Measurements from ENCODE around the gene SLC7A14. TPM values are rescaled to one million over a fixed set of nuclear protein-coding genes. Genes with fewer than 3 reads are reported as not detected.

SLC7A14 gene
- total RNA-seq, 2 experiments from 2014 or later, result not detected

- BruUV-seq (replicated peaks), result no TSS peak
- H3K4me2 ChIP-seq (ENCODE audit: low read length), result no peak overlapping the region
- no peak overlapping the region for H2AFZ ChIP-seq (ENCODE audit: low read length)
- no peaks in the 10 kb centered on the region for H3K4me1 ChIP-seq (ENCODE audit: insufficient read depth, low read length, poor library complexity, severe bottlenecking)
- DNase-seq (ENCODE audit: low spot score), result no peak
- POLR2A ChIA-PET, result interaction anchor here (0.6 kb wide), 2 partner anchors 81 to 385 kb away, joined by 3 read pairs; no protein-coding TSS in a partner anchor
- H3K27ac ChIP-seq (ENCODE audit: low read depth, low read length, poor library complexity, severe bottlenecking), result no peak overlapping the region
- CTCF ChIA-PET (ENCODE audit: unreplicated experiment), result no interaction called here
- H3K9me2 ChIP-seq (ENCODE audit: insufficient read depth, low read length), result no peaks in the 10 kb centered on the region
- TF ChIP-seq, protein P1, sequence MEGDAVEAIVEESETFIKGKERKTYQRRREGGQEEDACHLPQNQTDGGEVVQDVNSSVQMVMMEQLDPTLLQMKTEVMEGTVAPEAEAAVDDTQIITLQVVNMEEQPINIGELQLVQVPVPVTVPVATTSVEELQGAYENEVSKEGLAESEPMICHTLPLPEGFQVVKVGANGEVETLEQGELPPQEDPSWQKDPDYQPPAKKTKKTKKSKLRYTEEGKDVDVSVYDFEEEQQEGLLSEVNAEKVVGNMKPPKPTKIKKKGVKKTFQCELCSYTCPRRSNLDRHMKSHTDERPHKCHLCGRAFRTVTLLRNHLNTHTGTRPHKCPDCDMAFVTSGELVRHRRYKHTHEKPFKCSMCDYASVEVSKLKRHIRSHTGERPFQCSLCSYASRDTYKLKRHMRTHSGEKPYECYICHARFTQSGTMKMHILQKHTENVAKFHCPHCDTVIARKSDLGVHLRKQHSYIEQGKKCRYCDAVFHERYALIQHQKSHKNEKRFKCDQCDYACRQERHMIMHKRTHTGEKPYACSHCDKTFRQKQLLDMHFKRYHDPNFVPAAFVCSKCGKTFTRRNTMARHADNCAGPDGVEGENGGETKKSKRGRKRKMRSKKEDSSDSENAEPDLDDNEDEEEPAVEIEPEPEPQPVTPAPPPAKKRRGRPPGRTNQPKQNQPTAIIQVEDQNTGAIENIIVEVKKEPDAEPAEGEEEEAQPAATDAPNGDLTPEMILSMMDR (conservative IDR thresholded peaks at IDR 0.05; ENCODE audit: low read length), result no peak
- TF ChIP-seq EZH2phosphoT487 (IDR thresholded peaks at IDR 0.05; ENCODE audit: borderline replicate concordance, low read depth, low read length), result no peak
- H4K20me1 ChIP-seq (ENCODE audit: insufficient read depth, low read length), result no peaks in the 10 kb centered on the region
- intact Hi-C loops (cut with micrococcal nuclease; ENCODE audit: unreplicated experiment), result no loop called here
- no peak overlapping the region for H3K4me3 ChIP-seq (ENCODE audit: low read depth, low read length, poor library complexity, severe bottlenecking)
- H3K9me3 ChIP-seq (ENCODE audit: low read length), result no peaks in the 10 kb centered on the region
- no peaks in the 10 kb centered on the region for H3K36me3 ChIP-seq (ENCODE audit: insufficient read depth, low read length)
- H3K79me2 ChIP-seq (ENCODE audit: insufficient read depth, low read depth, low read length), result no peaks in the 10 kb centered on the region
Observed at GRCh38 chr3:170469151-170470062, 116.5 kb downstream of the SLC7A14 start.

DNA sequence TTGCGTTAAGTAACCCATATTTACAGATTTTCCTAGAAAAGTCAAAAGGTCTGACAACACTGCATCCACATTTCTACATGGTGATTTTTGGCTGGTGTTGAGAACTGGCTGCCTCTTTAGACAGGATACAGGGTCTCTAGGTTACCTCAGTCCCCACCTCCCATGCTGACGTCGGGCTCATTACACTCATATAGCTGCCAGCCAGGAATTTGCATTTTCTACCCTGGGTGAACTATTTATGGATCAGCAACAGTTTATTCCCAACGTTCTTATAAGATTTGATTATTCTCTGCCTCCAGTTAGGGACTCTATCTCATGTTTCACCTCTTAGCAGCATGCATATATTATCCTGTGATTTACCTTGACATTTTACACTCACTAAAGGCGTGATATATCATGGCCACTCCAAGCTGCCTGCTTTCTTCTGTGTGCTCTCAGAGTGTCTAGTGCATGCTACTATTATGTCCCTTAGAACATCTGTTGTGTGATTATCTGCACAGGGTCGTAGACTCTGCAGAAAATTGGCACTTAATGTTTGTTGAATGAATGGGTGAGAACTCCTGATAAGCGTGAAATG is 118.2 kb downstream of the SLC7A14 start:
- no peak overlapping the region for H2AFZ ChIP-seq (ENCODE audit: low read length)
- TF ChIP-seq EZH2phosphoT487 (IDR thresholded peaks at IDR 0.05; ENCODE audit: borderline replicate concordance, low read depth, low read length), result no peak
- TF ChIP-seq, protein P1 (conservative IDR thresholded peaks at IDR 0.05; ENCODE audit: low read length), result no peak
- no TSS peak for BruUV-seq (replicated peaks)
- H3K9me2 ChIP-seq (ENCODE audit: insufficient read depth, low read length), result no peaks in the 10 kb centered on the region
- no peaks in the 10 kb centered on the region for H3K36me3 ChIP-seq (ENCODE audit: insufficient read depth, low read length)
- H3K79me2 ChIP-seq (ENCODE audit: insufficient read depth, low read depth, low read length), result no peaks in the 10 kb centered on the region
- H3K9me3 ChIP-seq (ENCODE audit: low read length), result no peaks in the 10 kb centered on the region
- intact Hi-C loops (cut with micrococcal nuclease; ENCODE audit: unreplicated experiment), result no loop called here
- no peak overlapping the region for H3K4me3 ChIP-seq (ENCODE audit: low read depth, low read length, poor library complexity, severe bottlenecking)
- H3K27ac ChIP-seq (ENCODE audit: low read depth, low read length, poor library complexity, severe bottlenecking), result no peak overlapping the region
- DNase-seq (ENCODE audit: low spot score), result no peak
- H4K20me1 ChIP-seq (ENCODE audit: insufficient read depth, low read length), result no peaks in the 10 kb centered on the region
- H3K4me1 ChIP-seq (ENCODE audit: insufficient read depth, low read length, poor library complexity, severe bottlenecking), result no peaks in the 10 kb centered on the region
- no peak overlapping the region for H3K4me2 ChIP-seq (ENCODE audit: low read length)
- CTCF ChIA-PET (ENCODE audit: unreplicated experiment), result no interaction called here
- POLR2A ChIA-PET, result no interaction called here

- H3K4me2 ChIP-seq (ENCODE audit: low read length), result no peak overlapping the region
- H3K4me3 ChIP-seq (ENCODE audit: low read depth, low read length, poor library complexity, severe bottlenecking), result no peak overlapping the region
- no peak overlapping the region for H2AFZ ChIP-seq (ENCODE audit: low read length)
- no peaks in the 10 kb centered on the region for H4K20me1 ChIP-seq (ENCODE audit: insufficient read depth, low read length)
- ChIA-PET CTCF (ENCODE audit: unreplicated experiment) (no interaction called here), POLR2A (interaction anchor here (0.7 kb wide), 1 partner anchor 17 kb away, joined by 3 read pairs; no protein-coding TSS in a partner anchor)
- no peaks in the 10 kb centered on the region for H3K9me3 ChIP-seq (ENCODE audit: low read length)
- no peaks in the 10 kb centered on the region for H3K4me1 ChIP-seq (ENCODE audit: insufficient read depth, low read length, poor library complexity, severe bottlenecking)
- no peaks in the 10 kb centered on the region for H3K79me2 ChIP-seq (ENCODE audit: insufficient read depth, low read depth, low read length)
- intact Hi-C loops (cut with micrococcal nuclease; ENCODE audit: unreplicated experiment), result no loop called here
- TF ChIP-seq EZH2phosphoT487 (IDR thresholded peaks at IDR 0.05; ENCODE audit: borderline replicate concordance, low read depth, low read length), result no peak
- TF ChIP-seq, protein P1 (conservative IDR thresholded peaks at IDR 0.05; ENCODE audit: low read length), result no peak
- H3K36me3 ChIP-seq (ENCODE audit: insufficient read depth, low read length), result no peaks in the 10 kb centered on the region
- H3K9me2 ChIP-seq (ENCODE audit: insufficient read depth, low read length), result no peaks in the 10 kb centered on the region
- BruUV-seq (replicated peaks), result no TSS peak
- no peak for DNase-seq (ENCODE audit: low spot score)
- H3K27ac ChIP-seq (ENCODE audit: low read depth, low read length, poor library complexity, severe bottlenecking), result no peak overlapping the region
Observed at GRCh38 chr3:170467007-170467406, 118.9 kb downstream of the SLC7A14 start.
